Fibroblast of lung (primary cell): ENCODE measurements around the gene WRAP73. TPM values are rescaled to one million over a fixed set of nuclear protein-coding genes. Genes with fewer than 3 reads are reported as not detected.

ENCODE experiments used
- DNase-seq, 2 donors: peaks; one replicate each; pipeline versions ENCODE4 v3.0.0 to v3.0.0-alpha.2; 2010; ENCODE audit warnings: low read depth in 2 of 2
- H2AFZ ChIP-seq: 2 replicates; pipeline ENCODE4 v1.5.1; 2012; ENCODE audit warnings: low read length, control low read depth, inconsistent platforms
- H3K27ac ChIP-seq: 2 replicates; pipeline ENCODE4 v1.5.1; 2011; ENCODE audit warnings: low read length, control low read depth; ENCODE audit not compliant: insufficient read depth
- H3K27me3 ChIP-seq: 2 replicates; pipeline ENCODE4 v1.5.1; 2011; ENCODE audit warnings: mild to moderate bottlenecking, low read length; ENCODE audit not compliant: control insufficient read depth, insufficient read depth
- H3K36me3 ChIP-seq: 2 replicates; pipeline ENCODE4 v1.5.1; 2011; ENCODE audit warnings: low read length; ENCODE audit not compliant: control insufficient read depth, insufficient read depth
- H3K4me1 ChIP-seq: 2 replicates; pipeline ENCODE4 v1.5.1; 2011; ENCODE audit warnings: low read length; ENCODE audit not compliant: control insufficient read depth, insufficient read depth; ENCODE audit errors: extremely low read depth
- H3K4me2 ChIP-seq: 2 replicates; pipeline ENCODE4 v1.5.1; 2011; ENCODE audit warnings: low read length, control low read depth; ENCODE audit not compliant: insufficient read depth; ENCODE audit errors: extremely low read depth
- H3K4me3 ChIP-seq, 4 experiments: fragments of 200-600 bp in 1 of 4; sonication (generic) in 1 of 4; replicated peaks in 1 of 4; 2 replicates each; pipeline ENCODE4 v1.5.1; 2011 to 2016; ENCODE audit warnings: low read length in 4 of 4, low read depth in 3 of 4, mild to moderate bottlenecking in 3 of 4, control low read depth in 2 of 4, inconsistent platforms in 1 of 4, mixed read lengths in 1 of 4; ENCODE audit not compliant: insufficient read depth in 1 of 4; ENCODE audit errors: control extremely low read depth in 1 of 4
- H3K79me2 ChIP-seq: 2 replicates; pipeline ENCODE4 v1.5.1; 2012; ENCODE audit warnings: mild to moderate bottlenecking, low read length, inconsistent platforms; ENCODE audit not compliant: control insufficient read depth, insufficient read depth
- H3K9ac ChIP-seq: 2 replicates; pipeline ENCODE4 v1.5.1; 2011; ENCODE audit warnings: mild to moderate bottlenecking, low read length, control low read depth; ENCODE audit not compliant: insufficient read depth
- H3K9me3 ChIP-seq: 2 replicates; pipeline ENCODE4 v1.5.1; 2012; ENCODE audit warnings: low read depth, low read length; ENCODE audit not compliant: control insufficient read depth, insufficient read depth
- H4K20me1 ChIP-seq: 2 replicates; pipeline ENCODE4 v1.5.1; 2011; ENCODE audit warnings: low read length; ENCODE audit not compliant: control insufficient read depth, insufficient read depth; ENCODE audit errors: extremely low read depth
- EZH2 ChIP-seq: IDR thresholded peaks from 2 replicates; pipeline ENCODE4 v1.5.1; 2012; ENCODE audit warnings: low read length, control low read depth, mild to moderate bottlenecking; ENCODE audit errors: missing control alignments
- polyA plus RNA-seq, 2 donors: library from polyadenylated mRNA; depleted of rRNA in 1 of 2; stranded (reverse) in 1 of 2; unstranded in 1 of 2; fragments of >200 nt; gene quantifications; 2 replicates each; pipeline ENCODE4 v1.2.1, GENCODE V29; 2011 to 2012; ENCODE audit warnings: missing spikeins in 1 of 2
- total RNA-seq: library from RNA; depleted of rRNA; stranded (reverse); fragments of >200 nt; gene quantifications from 2 replicates; pipeline ENCODE4 v1.2.1, GENCODE V29; 2014
- TF ChIP-seq, protein P1 (sequence below), 2 donors: IDR thresholded peaks in 1 of 2; conservative IDR thresholded peaks in 1 of 2; 1 replicate in 1 of 2; 2 replicates in 1 of 2; pipeline ENCODE4 v1.5.1; 2011 to 2012; ENCODE audit warnings: low read length in 2 of 2, control low read depth in 1 of 2, inconsistent platforms in 1 of 2, low read depth in 1 of 2, mild to moderate bottlenecking in 1 of 2

Gene WRAP73
- total and polyA plus RNA-seq, 2 donors (not counting 1 experiment from before 2014, with no cell fraction given), result 12.0 to 15.0 TPM

DNA sequence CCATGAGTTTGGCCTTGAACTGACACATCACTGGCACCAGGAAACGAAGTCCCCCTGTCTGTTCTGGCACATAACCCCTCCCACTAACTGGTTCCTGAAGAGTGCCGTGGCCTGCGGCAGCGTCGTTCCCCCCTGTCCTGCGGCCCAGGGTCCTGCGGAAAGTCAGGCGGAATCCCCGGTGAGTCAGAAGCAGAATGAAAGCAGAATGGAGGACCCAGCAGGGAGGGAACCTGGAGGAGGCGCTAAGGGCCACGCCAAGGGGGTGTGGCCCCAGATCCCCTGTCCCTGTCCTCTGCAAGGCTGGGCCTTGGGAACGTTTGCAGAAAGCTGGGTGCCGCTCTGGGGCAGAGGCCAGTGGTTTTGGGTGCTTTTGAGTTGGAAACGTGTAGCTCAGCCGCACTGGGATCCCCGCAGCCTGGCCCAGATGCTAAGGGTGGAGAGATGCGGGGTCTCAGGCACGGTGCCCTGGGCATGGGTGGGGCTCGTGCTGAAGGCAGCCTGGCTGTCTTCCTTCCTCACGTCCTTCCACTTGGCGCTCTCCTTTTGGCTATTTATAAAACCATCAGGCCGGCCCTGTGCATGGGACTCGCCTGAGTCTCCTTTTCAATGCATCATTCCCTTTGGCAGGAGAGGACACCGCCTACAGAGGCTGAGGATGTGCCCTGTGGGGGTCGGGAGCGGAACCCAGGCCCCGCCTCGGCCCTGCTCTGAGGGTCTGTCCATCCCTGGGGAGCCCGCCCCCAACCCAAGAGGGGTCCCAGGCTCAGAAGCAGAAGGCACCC lies 38.6 kb upstream of the WRAP73 start:
- Histone ChIP-seq H3K9me3 (no peaks in the 10 kb centered on the region), H3K4me1 (no peaks in the 10 kb centered on the region), H2AFZ (no peak overlapping the region), H3K79me2 (no peaks in the 10 kb centered on the region), H3K4me2 (no peak overlapping the region), H3K9ac (no peak overlapping the region), H3K27ac (no peak overlapping the region), H3K36me3 (no peaks in the 10 kb centered on the region), H3K27me3 (no peaks in the 10 kb centered on the region), H3K4me3 (no peak overlapping the region), H4K20me1 (no peaks in the 10 kb centered on the region)
- DNase-seq, result no peak
- no peak for TF ChIP-seq EZH2

DNA sequence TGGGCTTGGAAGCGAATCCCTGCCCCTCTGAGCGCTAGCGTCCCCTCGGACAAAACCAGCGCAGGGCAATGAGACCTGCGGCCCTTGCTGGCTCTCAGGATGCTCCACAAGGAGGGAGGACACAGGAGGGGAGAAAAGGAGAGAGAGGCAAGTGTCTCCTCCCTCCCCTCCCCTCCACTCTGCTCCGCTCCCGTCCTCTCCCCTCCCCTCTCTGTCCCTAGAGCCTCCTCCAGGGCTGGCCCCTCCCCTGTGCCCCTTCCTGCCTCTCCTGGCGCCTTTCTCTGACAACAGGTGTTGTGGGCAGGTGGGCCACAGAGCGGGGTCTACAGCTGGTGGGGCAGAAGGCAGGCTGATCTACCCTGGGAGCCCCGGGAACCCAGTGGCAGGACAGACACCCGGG lies 37.6 kb upstream of the WRAP73 start:
- Histone ChIP-seq H3K4me2 (no peak overlapping the region), H3K4me3 (no peak overlapping the region), H4K20me1 (no peaks in the 10 kb centered on the region), H3K79me2 (no peaks in the 10 kb centered on the region), H2AFZ (no peak overlapping the region), H3K9me3 (no peaks in the 10 kb centered on the region), H3K27me3 (no peaks in the 10 kb centered on the region), H3K4me1 (no peaks in the 10 kb centered on the region), H3K27ac (no peak overlapping the region), H3K9ac (no peak overlapping the region), H3K36me3 (no peaks in the 10 kb centered on the region)
- DNase-seq, result no peak
- TF ChIP-seq, protein P1, sequence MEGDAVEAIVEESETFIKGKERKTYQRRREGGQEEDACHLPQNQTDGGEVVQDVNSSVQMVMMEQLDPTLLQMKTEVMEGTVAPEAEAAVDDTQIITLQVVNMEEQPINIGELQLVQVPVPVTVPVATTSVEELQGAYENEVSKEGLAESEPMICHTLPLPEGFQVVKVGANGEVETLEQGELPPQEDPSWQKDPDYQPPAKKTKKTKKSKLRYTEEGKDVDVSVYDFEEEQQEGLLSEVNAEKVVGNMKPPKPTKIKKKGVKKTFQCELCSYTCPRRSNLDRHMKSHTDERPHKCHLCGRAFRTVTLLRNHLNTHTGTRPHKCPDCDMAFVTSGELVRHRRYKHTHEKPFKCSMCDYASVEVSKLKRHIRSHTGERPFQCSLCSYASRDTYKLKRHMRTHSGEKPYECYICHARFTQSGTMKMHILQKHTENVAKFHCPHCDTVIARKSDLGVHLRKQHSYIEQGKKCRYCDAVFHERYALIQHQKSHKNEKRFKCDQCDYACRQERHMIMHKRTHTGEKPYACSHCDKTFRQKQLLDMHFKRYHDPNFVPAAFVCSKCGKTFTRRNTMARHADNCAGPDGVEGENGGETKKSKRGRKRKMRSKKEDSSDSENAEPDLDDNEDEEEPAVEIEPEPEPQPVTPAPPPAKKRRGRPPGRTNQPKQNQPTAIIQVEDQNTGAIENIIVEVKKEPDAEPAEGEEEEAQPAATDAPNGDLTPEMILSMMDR (conservative IDR thresholded peaks at IDR 0.05 in 1 of 2, IDR thresholded peaks at IDR 0.05 in 1 of 2; ENCODE audit: low read depth in 1 of 2, low read length in 2 of 2), result no peak
- no peak for TF ChIP-seq EZH2

DNA sequence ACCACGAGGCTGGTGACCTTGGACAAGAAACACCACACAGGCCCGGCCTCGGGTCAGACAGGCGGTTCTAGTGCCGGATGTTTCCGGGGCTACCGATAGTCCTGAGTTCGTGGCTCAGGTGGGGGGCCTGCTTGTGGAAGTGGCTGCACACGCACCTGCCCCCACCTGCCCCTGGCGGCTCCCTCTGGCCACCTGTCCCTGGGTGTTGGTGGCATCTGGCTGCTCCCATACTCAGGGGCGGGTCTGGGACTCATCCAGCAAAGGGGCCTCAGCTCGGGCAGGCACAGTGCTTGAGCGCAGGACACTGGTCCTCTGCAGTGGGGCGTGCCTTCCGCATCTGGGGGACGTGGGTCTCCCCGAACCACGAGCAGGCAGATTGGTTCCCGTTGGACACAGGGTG lies 36.0 kb upstream of the WRAP73 start:
- no peaks in the 10 kb centered on the region for H3K79me2 ChIP-seq

More for the DNA sequence above, 36.0 kb upstream of the WRAP73 start:
- TF ChIP-seq EZH2, result no peak
- TF ChIP-seq, protein P1 (conservative IDR thresholded peaks at IDR 0.05 in 1 of 2, IDR thresholded peaks at IDR 0.05 in 1 of 2; ENCODE audit: low read depth in 1 of 2, low read length in 2 of 2), result no peak
- H3K4me2 ChIP-seq, result no peak overlapping the region
- H3K4me1 ChIP-seq, result no peaks in the 10 kb centered on the region
- no peak overlapping the region for H2AFZ ChIP-seq
- no peaks in the 10 kb centered on the region for H3K36me3 ChIP-seq
- H3K9ac ChIP-seq, result no peak overlapping the region
- no peaks in the 10 kb centered on the region for H4K20me1 ChIP-seq
- H3K9me3 ChIP-seq, result no peaks in the 10 kb centered on the region
- H3K27me3 ChIP-seq, result no peaks in the 10 kb centered on the region
- H3K27ac ChIP-seq, result no peak overlapping the region
- no peak for DNase-seq
- H3K4me3 ChIP-seq, result no peak overlapping the region
